Loucy (cell line): Measurements from ENCODE around the gene UBE2F.

ENCODE experiments used
- H2AFZ ChIP-seq: fragments of 200-600 bp; sonication (generic); 2 replicates; pipeline ENCODE4 v1.6.0; 2016; ENCODE audit warnings: antibody characterized with exemption, mild to moderate bottlenecking, low read length, moderate library complexity
- H3F3A ChIP-seq: fragments of 200-600 bp; 2 replicates; pipeline ENCODE4 v1.6.0; 2016; ENCODE audit warnings: antibody characterized with exemption, low read depth, mild to moderate bottlenecking
- H3K27me3 ChIP-seq: fragments of 200-600 bp; sonication (generic); 2 replicates; pipeline ENCODE4 v1.6.1; 2014; ENCODE audit warnings: low read length, mild to moderate bottlenecking; ENCODE audit not compliant: insufficient read depth, poor library complexity, severe bottlenecking
- H3K36me3 ChIP-seq: fragments of 200-600 bp; sonication (generic); 2 replicates; pipeline ENCODE4 v1.6.1; 2016; ENCODE audit warnings: low read length; ENCODE audit not compliant: insufficient read depth
- H3K4me1 ChIP-seq: fragments of 200-600 bp; sonication (generic); 2 replicates; pipeline ENCODE4 v1.5.1; 2014; ENCODE audit warnings: low read length, mild to moderate bottlenecking; ENCODE audit not compliant: insufficient read depth, poor library complexity, severe bottlenecking
- H3K4me2 ChIP-seq: fragments of 200-600 bp; sonication (generic); 2 replicates; pipeline ENCODE4 v1.6.0; 2014; ENCODE audit warnings: antibody characterized with exemption, low read length, low read depth, mild to moderate bottlenecking; ENCODE audit not compliant: poor library complexity, severe bottlenecking
- H3K4me3 ChIP-seq: fragments of 200-600 bp; sonication (generic); 2 replicates; pipeline ENCODE4 v1.5.1; 2014; ENCODE audit warnings: low read length, mild to moderate bottlenecking, mixed read lengths; ENCODE audit not compliant: poor library complexity, severe bottlenecking
- H3K79me2 ChIP-seq: fragments of 200-600 bp; sonication (generic); 2 replicates; pipeline ENCODE4 v1.6.1; 2014; ENCODE audit warnings: low read length; ENCODE audit not compliant: insufficient read depth
- H3K9ac ChIP-seq: fragments of 200-600 bp; sonication (generic); 2 replicates; pipeline ENCODE4 v1.6.0; 2014; ENCODE audit warnings: mild to moderate bottlenecking, low read depth, low read length, moderate library complexity; ENCODE audit not compliant: poor library complexity, severe bottlenecking
- H3K9me2 ChIP-seq: fragments of 200-600 bp; sonication (generic); replicated peaks from 2 replicates; pipeline ENCODE4 v1.6.1; 2016; ENCODE audit warnings: low read depth, low read length, mixed read lengths
- H3K9me3 ChIP-seq: fragments of 200-600 bp; sonication (generic); 2 replicates; pipeline ENCODE4 v1.6.1; 2014; ENCODE audit warnings: mild to moderate bottlenecking, antibody characterized with exemption, low read length, low read depth; ENCODE audit not compliant: insufficient read depth
- H4K20me1 ChIP-seq: fragments of 200-600 bp; sonication (generic); 2 replicates; pipeline ENCODE4 v1.6.0; 2014; ENCODE audit warnings: antibody characterized with exemption, low read length, mild to moderate bottlenecking; ENCODE audit not compliant: insufficient read depth, poor library complexity, severe bottlenecking
- CTCF ChIP-seq: fragments of 200-600 bp; sonication (generic); conservative IDR thresholded peaks from 2 replicates; pipeline ENCODE4 v1.5.1; 2014; ENCODE audit warnings: mild to moderate bottlenecking, antibody characterized with exemption, low read length
- EZH2phosphoT487 ChIP-seq: fragments of 200-600 bp; IDR thresholded peaks from 2 replicates; pipeline ENCODE4 v1.6.1; 2018; ENCODE audit warnings: antibody characterized with exemption, mild to moderate bottlenecking, moderate library complexity, borderline replicate concordance

UBE2F gene

GRCh38 chr2:238038203-238038602 is 71.4 kb downstream of the UBE2F start:
- Histone ChIP-seq H3K4me2 (no peak overlapping the region), H3K27me3 (no peaks in the 10 kb centered on the region), H3K9me3 (no peaks in the 10 kb centered on the region), H3K4me3 (no peak overlapping the region), H2AFZ (no peak overlapping the region), H4K20me1 (no peaks in the 10 kb centered on the region), H3K79me2 (no peaks in the 10 kb centered on the region), H3F3A (no peaks in the 10 kb centered on the region), H3K9me2 (no peaks in the 10 kb centered on the region), H3K9ac (no peak overlapping the region), H3K36me3 (peaks cover 81% of the 10 kb centered on the region; the same call in 1 of the 2 replicates), H3K4me1 (no peaks in the 10 kb centered on the region)
- no peak for TF ChIP-seq EZH2phosphoT487
- TF ChIP-seq CTCF, result no peak

- no peak overlapping the region for H3K4me3 ChIP-seq
- H2AFZ ChIP-seq, result no peak overlapping the region
- no peaks in the 10 kb centered on the region for H4K20me1 ChIP-seq
- H3K9me3 ChIP-seq, result no peaks in the 10 kb centered on the region
- H3K27me3 ChIP-seq, result no peaks in the 10 kb centered on the region
- H3K79me2 ChIP-seq, result no peaks in the 10 kb centered on the region
- peaks cover 91% of the 10 kb centered on the region; the same call in 1 of the 2 replicates for H3K36me3 ChIP-seq
- no peaks in the 10 kb centered on the region for H3K4me1 ChIP-seq
- no peak overlapping the region for H3K4me2 ChIP-seq
- no peak overlapping the region for H3K9ac ChIP-seq
- TF ChIP-seq CTCF (no peak), EZH2phosphoT487 (no peak)
- no peaks in the 10 kb centered on the region for H3K9me2 ChIP-seq
- H3F3A ChIP-seq, result no peaks in the 10 kb centered on the region
Observed at GRCh38 chr2:238039151-238039550, 72.3 kb downstream of the UBE2F start.

- H4K20me1 ChIP-seq, result no peaks in the 10 kb centered on the region
- H3F3A ChIP-seq, result no peaks in the 10 kb centered on the region
- H3K9me3 ChIP-seq, result no peaks in the 10 kb centered on the region
- H3K79me2 ChIP-seq, result no peaks in the 10 kb centered on the region
- H3K4me3 ChIP-seq, result no peak overlapping the region
- no peaks in the 10 kb centered on the region for H3K27me3 ChIP-seq
- no peak overlapping the region for H3K9ac ChIP-seq
- no peak overlapping the region for H3K4me2 ChIP-seq
- no peaks in the 10 kb centered on the region for H3K4me1 ChIP-seq
- H2AFZ ChIP-seq, result no peak overlapping the region
- peaks cover 89% of the 10 kb centered on the region; the same call in 1 of the 2 replicates for H3K36me3 ChIP-seq
- TF ChIP-seq CTCF (no peak), EZH2phosphoT487 (no peak)
- no peaks in the 10 kb centered on the region for H3K9me2 ChIP-seq
Observed at GRCh38 chr2:238039985-238040384, 73.2 kb downstream of the UBE2F start.
